Breast epithelium (tissue), 4 donors: ENCODE results near the gene FCMR. TPM values are rescaled to one million over a fixed set of nuclear protein-coding genes. Genes with fewer than 3 reads are reported as not detected.

ENCODE experiments used
- DNase-seq, 2 donors: peaks; one replicate each; pipeline ENCODE4 v3.0.0-alpha.2; 2019; ENCODE audit warnings: low spot score in 2 of 2
- H3K27ac ChIP-seq, 2 donors: fragments of 200-600 bp; sonication (generic) in 1 of 2; one replicate each; pipeline ENCODE4 v1.5.1; 2016 to 2019; ENCODE audit warnings: mild to moderate bottlenecking in 1 of 2
- H3K27me3 ChIP-seq, 2 donors: fragments of 200-600 bp; sonication (generic) in 1 of 2; one replicate each; pipeline versions ENCODE4 v1.5.1 to v1.6.0; 2017 to 2019; ENCODE audit warnings: control low read depth in 1 of 2, mild to moderate bottlenecking in 1 of 2
- H3K36me3 ChIP-seq: fragments of 200-600 bp; one replicate; pipeline ENCODE4 v1.5.1; 2019
- H3K4me1 ChIP-seq, 2 donors: fragments of 200-600 bp; sonication (generic); one replicate each; pipeline ENCODE4 v1.5.1; 2016 to 2019; ENCODE audit warnings: control low read depth in 1 of 2
- H3K4me3 ChIP-seq, 3 donors: fragments of 200-600 bp; sonication (generic); 1 replicate in 2 of 3; 2 replicates in 1 of 3; pipeline ENCODE4 v1.5.1; 2016 to 2019; ENCODE audit warnings: mild to moderate bottlenecking in 3 of 3, moderate library complexity in 2 of 3
- H3K9me3 ChIP-seq, 2 donors: fragments of 200-600 bp; sonication (generic) in 1 of 2; one replicate each; pipeline ENCODE4 v1.5.1; 2016 to 2019; ENCODE audit warnings: control low read depth in 1 of 2
- POLR2A ChIP-seq: fragments of 450-650 bp; IDR thresholded peaks from one replicate; pipeline ENCODE4 v1.6.1; 2016; ENCODE audit warnings: antibody characterized with exemption, mild to moderate bottlenecking, moderate library complexity
- POLR2AphosphoS5 ChIP-seq, 3 donors: sonication (generic); formaldehyde crosslinking; IDR thresholded peaks; one replicate each; pipeline ENCODE4 v1.6.1; 2017; ENCODE audit warnings: antibody characterized with exemption in 3 of 3
- intact Hi-C: fragments of 100-400 bp; cut with DNase I; formaldehyde crosslinking; loops from one replicate; pipeline ENCODE4 v1.15.1; 2023; ENCODE audit warnings: low total_unique reads
- total RNA-seq, 3 donors: library from RNA; depleted of rRNA; stranded (reverse); fragments of >200 nt; gene quantifications; one replicate each; pipeline ENCODE4 v1.1.0, GENCODE V29; 2016
- TF ChIP-seq, protein P1 (sequence below), 3 donors: fragments of 450-650 bp; IDR thresholded peaks; one replicate each; pipeline ENCODE4 v1.5.1; 2016 to 2017; ENCODE audit warnings: antibody characterized with exemption in 3 of 3, mild to moderate bottlenecking in 3 of 3, moderate library complexity in 3 of 3

The FCMR gene
- total RNA-seq, 3 donors from 2014 or later: 1.1 to 11.0 (median 3.3) TPM

DNA sequence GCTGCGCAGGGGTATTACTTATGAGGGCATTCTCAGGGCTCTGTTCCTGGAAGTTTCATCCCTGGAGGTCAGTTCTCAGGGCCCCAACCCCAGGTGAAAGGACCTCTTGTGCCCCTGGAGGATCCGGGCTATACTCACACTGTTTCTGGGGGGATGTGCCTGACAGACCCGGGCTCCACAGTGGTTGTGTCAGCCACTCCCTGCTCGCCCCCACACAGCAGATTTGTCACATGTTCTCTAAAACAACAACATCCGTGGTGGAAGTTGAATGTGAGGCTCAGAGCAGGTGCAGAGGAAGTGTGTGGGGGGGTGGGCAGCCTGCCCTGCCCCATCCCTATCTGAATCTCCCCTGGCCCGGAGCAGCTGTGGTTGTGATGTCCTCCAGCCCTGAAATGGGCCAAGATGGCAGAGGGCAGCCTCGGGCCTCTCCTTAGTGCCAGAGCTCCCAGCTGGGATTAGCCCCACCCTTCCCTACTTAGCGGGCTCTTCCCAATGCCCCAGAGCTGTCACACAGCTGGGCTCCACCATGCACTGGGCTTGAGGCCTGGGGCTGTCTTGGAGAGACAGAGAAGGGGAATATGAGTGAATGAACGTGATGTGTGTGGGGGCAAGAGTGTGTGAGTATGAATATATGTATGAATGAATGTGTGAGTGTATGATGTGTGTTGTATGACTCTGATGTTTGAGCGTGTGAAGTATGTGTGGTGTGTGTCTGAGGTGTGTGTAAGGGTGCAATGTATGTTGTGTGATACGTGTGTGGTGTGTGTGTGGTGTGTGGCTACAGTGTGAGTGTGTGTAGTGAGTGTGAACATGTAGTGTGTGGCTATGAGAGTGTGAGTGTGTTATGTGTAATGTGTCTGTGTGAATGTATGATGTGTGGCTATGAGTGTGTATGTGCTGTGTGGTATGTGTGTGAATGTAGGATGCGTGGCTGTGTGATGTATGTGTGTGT lies 1.5 kb upstream of the FCMR start:
- DNase-seq: no peak
- H3K27ac ChIP-seq: peak overlapping the region; percentile 30 to 48
- H3K4me1 ChIP-seq: no peaks in the 10 kb centered on the region
- intact Hi-C loops: no loop called here
- TF ChIP-seq, protein P1, sequence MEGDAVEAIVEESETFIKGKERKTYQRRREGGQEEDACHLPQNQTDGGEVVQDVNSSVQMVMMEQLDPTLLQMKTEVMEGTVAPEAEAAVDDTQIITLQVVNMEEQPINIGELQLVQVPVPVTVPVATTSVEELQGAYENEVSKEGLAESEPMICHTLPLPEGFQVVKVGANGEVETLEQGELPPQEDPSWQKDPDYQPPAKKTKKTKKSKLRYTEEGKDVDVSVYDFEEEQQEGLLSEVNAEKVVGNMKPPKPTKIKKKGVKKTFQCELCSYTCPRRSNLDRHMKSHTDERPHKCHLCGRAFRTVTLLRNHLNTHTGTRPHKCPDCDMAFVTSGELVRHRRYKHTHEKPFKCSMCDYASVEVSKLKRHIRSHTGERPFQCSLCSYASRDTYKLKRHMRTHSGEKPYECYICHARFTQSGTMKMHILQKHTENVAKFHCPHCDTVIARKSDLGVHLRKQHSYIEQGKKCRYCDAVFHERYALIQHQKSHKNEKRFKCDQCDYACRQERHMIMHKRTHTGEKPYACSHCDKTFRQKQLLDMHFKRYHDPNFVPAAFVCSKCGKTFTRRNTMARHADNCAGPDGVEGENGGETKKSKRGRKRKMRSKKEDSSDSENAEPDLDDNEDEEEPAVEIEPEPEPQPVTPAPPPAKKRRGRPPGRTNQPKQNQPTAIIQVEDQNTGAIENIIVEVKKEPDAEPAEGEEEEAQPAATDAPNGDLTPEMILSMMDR (IDR thresholded peaks at IDR 0.05): no peak
- TF ChIP-seq POLR2A: no peak
- no peak for TF ChIP-seq POLR2AphosphoS5 (IDR thresholded peaks at IDR 0.05)
- H3K9me3 ChIP-seq: no peaks in the 10 kb centered on the region
- H3K27me3 ChIP-seq: no peaks in the 10 kb centered on the region
- H3K4me3 ChIP-seq: no peak overlapping the region
- H3K36me3 ChIP-seq: no peaks in the 10 kb centered on the region

GRCh38 chr1:206922524-206922923 lies 783 bp upstream of the FCMR start:
- Histone ChIP-seq H3K36me3 (no peaks in the 10 kb centered on the region), H3K9me3 (no peaks in the 10 kb centered on the region), H3K27me3 (no peaks in the 10 kb centered on the region), H3K27ac (peak overlapping the region; percentile 30 to 48), H3K4me1 (no peaks in the 10 kb centered on the region), H3K4me3 (no peak overlapping the region)
- intact Hi-C loops: no loop called here
- TF ChIP-seq POLR2A (no peak), POLR2AphosphoS5 (IDR thresholded peaks at IDR 0.05) (no peak)
- TF ChIP-seq, protein P1 (IDR thresholded peaks at IDR 0.05): no peak
- DNase-seq: no peak

- Histone ChIP-seq H3K27me3 (no peaks in the 10 kb centered on the region), H3K4me1 (no peaks in the 10 kb centered on the region), H3K4me3 (no peak overlapping the region), H3K36me3 (no peaks in the 10 kb centered on the region), H3K27ac (no peak overlapping the region), H3K9me3 (no peaks in the 10 kb centered on the region)
- TF ChIP-seq POLR2A (no peak), POLR2AphosphoS5 (IDR thresholded peaks at IDR 0.05) (no peak)
- TF ChIP-seq, protein P1 (IDR thresholded peaks at IDR 0.05): no peak
- intact Hi-C loops: loop anchor here (2.0 kb wide), 1 partner anchor 101 kb away; no protein-coding TSS in a partner anchor
- DNase-seq: no peak
Measured at GRCh38 chr1:206918076-206918475, 3.7 kb downstream of the FCMR start.

- no peak for DNase-seq
- Histone ChIP-seq H3K27me3 (no peaks in the 10 kb centered on the region), H3K36me3 (no peaks in the 10 kb centered on the region), H3K9me3 (no peaks in the 10 kb centered on the region), H3K4me3 (no peak overlapping the region), H3K27ac (no peak overlapping the region), H3K4me1 (no peaks in the 10 kb centered on the region)
- no peak for TF ChIP-seq POLR2A
- TF ChIP-seq, protein P1 (IDR thresholded peaks at IDR 0.05): no peak
- no peak for TF ChIP-seq POLR2AphosphoS5 (IDR thresholded peaks at IDR 0.05)
- intact Hi-C loops: no loop called here
Measured at GRCh38 chr1:206916000-206916709, 5.6 kb downstream of the FCMR start.
